Transverse colon (tissue), 4 donors: ENCODE measurements around the gene CNTN3. TPM values are rescaled to one million over a fixed set of nuclear protein-coding genes. Genes with fewer than 3 reads are reported as not detected.

Source experiments
- DNase-seq: peaks from one replicate; pipeline ENCODE4 v3.0.0-alpha.2; 2019
- H3K27ac ChIP-seq, 4 donors: fragments of 200-600 bp; sonication (generic); 2 replicates each; pipeline ENCODE4 v1.5.1; 2016 to 2018; ENCODE audit warnings: inconsistent platforms in 4 of 4
- H3K27me3 ChIP-seq: fragments of 200-600 bp; sonication (generic); 2 replicates; pipeline ENCODE4 v1.5.1; 2017; ENCODE audit warnings: inconsistent platforms
- H3K36me3 ChIP-seq, 4 donors: fragments of 200-600 bp; sonication (generic); 2 replicates each; pipeline ENCODE4 v1.5.1; 2017 to 2019; ENCODE audit warnings: inconsistent platforms in 4 of 4
- H3K4me1 ChIP-seq, 4 donors: fragments of 200-600 bp; sonication (generic); 2 replicates each; pipeline ENCODE4 v1.5.1; 2017 to 2020; ENCODE audit warnings: inconsistent platforms in 4 of 4
- H3K4me3 ChIP-seq, 4 donors: fragments of 200-600 bp; sonication (generic); 1 replicate in 1 of 4; 2 replicates in 3 of 4; pipeline versions ENCODE4 v1.5.1 to v1.6.1; 2017 to 2019; ENCODE audit warnings: inconsistent platforms in 4 of 4
- H3K9me3 ChIP-seq, 2 donors: fragments of 200-600 bp; sonication (generic); 2 replicates each; pipeline ENCODE4 v1.5.1; 2017 to 2019; ENCODE audit warnings: inconsistent platforms in 2 of 2
- CTCF ChIP-seq, 5 experiments: fragments of 200-600 bp in 3 of 5; fragments of 450-650 bp in 2 of 5; sonication (generic) in 3 of 5; IDR thresholded peaks; 1 replicate in 2 of 5; 2 replicates in 3 of 5; pipeline ENCODE4 v1.5.1; 2016 to 2017; ENCODE audit warnings: antibody characterized with exemption in 5 of 5, inconsistent platforms in 3 of 5, mild to moderate bottlenecking in 2 of 5, moderate library complexity in 1 of 5
- EP300 ChIP-seq: sonication (generic); formaldehyde crosslinking; IDR thresholded peaks from one replicate; pipeline ENCODE4 v1.6.1; 2017; ENCODE audit warnings: antibody characterized with exemption, low read depth
- POLR2A ChIP-seq: fragments of 450-650 bp; IDR thresholded peaks from one replicate; pipeline ENCODE4 v1.6.1; 2016; ENCODE audit warnings: antibody characterized with exemption, mild to moderate bottlenecking, moderate library complexity
- POLR2AphosphoS5 ChIP-seq, 3 donors: sonication (generic); formaldehyde crosslinking; IDR thresholded peaks; one replicate each; pipeline ENCODE4 v1.6.1; 2016; ENCODE audit warnings: antibody characterized with exemption in 3 of 3
- WGBS, 2 donors: methylation state at CpG; one replicate each; pipeline ENCODE4 v1.1.5; 2018; ENCODE audit warnings: low coverage in 1 of 2; 5-methylcytosine and 5-hydroxymethylcytosine counted together
- in situ Hi-C, 4 donors: fragments of 200-750 bp; cut with MboI; loops; one replicate each; pipeline versions ENCODE4 v1.15.0 to v1.15.1; 2017; ENCODE audit warnings: low sequenced_read_pairs in 3 of 4, low pct_ligation_motif_present in 1 of 4, low pct_unique_long_range_greater_than_20kb in 1 of 4
- intact Hi-C: fragments of 100-400 bp; cut with DNase I; formaldehyde crosslinking; loops from one replicate; pipeline ENCODE4 v1.15.1; 2023; ENCODE audit warnings: low total_unique reads
- total RNA-seq, 4 donors: library from RNA; depleted of rRNA; stranded (reverse); fragments of >200 nt; gene quantifications; one replicate each; pipeline ENCODE4 v1.1.0, GENCODE V29; 2016

Gene CNTN3
- total RNA-seq, 4 donors from 2014 or later, result 3.7 to 10.5 (median 8.2) TPM

- 66 to 82% methylated on average over 3 of the region's 3 CpGs for WGBS, 2 donors
- no peak for DNase-seq
- Histone ChIP-seq H3K9me3 (no peaks in the 10 kb centered on the region), H3K27me3 (no peaks in the 10 kb centered on the region), H3K4me3 (no peak overlapping the region), H3K36me3 (no peaks in the 10 kb centered on the region), H3K27ac (no peak overlapping the region), H3K4me1 (no peaks in the 10 kb centered on the region)
- in situ Hi-C loops, result no loop called here
- TF ChIP-seq POLR2AphosphoS5 (IDR thresholded peaks at IDR 0.05), result no peak
- no peak for TF ChIP-seq POLR2A
- TF ChIP-seq CTCF (IDR thresholded peaks at IDR 0.05), result no peak
- TF ChIP-seq EP300, result no peak
- intact Hi-C loops, result no loop called here
These were observed 9.8 kb upstream of the CNTN3 start for GRCh38 chr3:74624301-74624700.

- Histone ChIP-seq H3K27ac (no peak overlapping the region), H3K27me3 (no peaks in the 10 kb centered on the region), H3K4me3 (no peak overlapping the region), H3K36me3 (no peaks in the 10 kb centered on the region), H3K9me3 (no peaks in the 10 kb centered on the region), H3K4me1 (no peaks in the 10 kb centered on the region)
- no peak for TF ChIP-seq POLR2A
- no peak for TF ChIP-seq CTCF (IDR thresholded peaks at IDR 0.05)
- no peak for TF ChIP-seq POLR2AphosphoS5 (IDR thresholded peaks at IDR 0.05)
- no peak for TF ChIP-seq EP300
- intact Hi-C loops (no loop called here), in situ Hi-C loops (no loop called here)
- DNase-seq, result no peak
These were observed 8.9 kb upstream of the CNTN3 start for GRCh38 chr3:74623261-74623836.

GRCh38 chr3:74621581-74621980 lies 7.1 kb upstream of the CNTN3 start:
- intact Hi-C loops, result no loop called here
- Histone ChIP-seq H3K27me3 (no peaks in the 10 kb centered on the region), H3K36me3 (no peaks in the 10 kb centered on the region), H3K27ac (no peak overlapping the region), H3K9me3 (no peaks in the 10 kb centered on the region), H3K4me3 (no peak overlapping the region), H3K4me1 (no peaks in the 10 kb centered on the region)
- in situ Hi-C loops, result no loop called here
- TF ChIP-seq POLR2A, result no peak
- TF ChIP-seq POLR2AphosphoS5 (IDR thresholded peaks at IDR 0.05), result no peak
- TF ChIP-seq CTCF (IDR thresholded peaks at IDR 0.05), result no peak
- TF ChIP-seq EP300, result no peak
- WGBS, 2 donors, result 56 to 80% methylated on average over 1 of the region's 1 CpG
- no peak for DNase-seq

GRCh38 chr3:74617776-74618175 lies 3.3 kb upstream of the CNTN3 start:
- in situ Hi-C loops (no loop called here), intact Hi-C loops (no loop called here)
- H3K36me3 ChIP-seq, result no peaks in the 10 kb centered on the region
- H3K27ac ChIP-seq, result no peak overlapping the region
- no peak for DNase-seq
- peaks cover 0 to 5% (median 2%) of the 10 kb centered on the region in 4 donors for H3K4me1 ChIP-seq
- TF ChIP-seq POLR2A (no peak), POLR2AphosphoS5 (IDR thresholded peaks at IDR 0.05) (no peak), EP300 (no peak), CTCF (IDR thresholded peaks at IDR 0.05) (no peak)
- H3K27me3 ChIP-seq, result no peaks in the 10 kb centered on the region
- H3K4me3 ChIP-seq, result no peak overlapping the region
- 69 to 75% methylated on average over 2 to 3 of the region's 3 CpGs for WGBS, 2 donors
- H3K9me3 ChIP-seq, result no peaks in the 10 kb centered on the region
